NT2/D1 (cell line): ENCODE results near the gene MORN5.

Experiments used
- SUZ12 ChIP-seq: IDR thresholded peaks from 2 replicates; pipeline ENCODE4 v1.6.1; 2011; ENCODE audit not compliant: insufficient read length, insufficient read depth; ENCODE audit errors: extremely low read depth
- YY1 ChIP-seq: IDR thresholded peaks from 2 replicates; pipeline ENCODE4 v1.6.1; 2011; ENCODE audit not compliant: insufficient read length, insufficient read depth

- TF ChIP-seq SUZ12 (no peak), YY1 (no peak)
Measured at GRCh38 chr9:122200960-122201595, 41.4 kb downstream of the MORN5 start.
